Small intestine (tissue), 7 donors: ENCODE data around the gene VAV3. TPM values are rescaled to one million over a fixed set of nuclear protein-coding genes. Genes with fewer than 3 reads are reported as not detected.

Experiments used
- DNase-seq, 2 donors: peaks; one replicate each; pipeline versions ENCODE4 v3.0.0 to v3.0.0-alpha.2; 2013
- FAIRE-seq: peaks from 2 replicates; lab custom pipeline; 2012; peaks lifted over from hg19 to GRCh38; lab: Jason Lieb, UNC
- H3K27ac ChIP-seq, 3 donors: one replicate each; pipeline ENCODE4 v1.5.1; 2013; ENCODE audit warnings: low read length in 2 of 3, mild to moderate bottlenecking in 2 of 3, control low read depth in 1 of 3, inconsistent platforms in 1 of 3, low read depth in 1 of 3, moderate library complexity in 1 of 3
- H3K27me3 ChIP-seq, 3 donors: one replicate each; pipeline ENCODE4 v1.6.1; 2013; ENCODE audit warnings: low read length in 3 of 3, inconsistent platforms in 1 of 3; ENCODE audit not compliant: control insufficient read depth in 3 of 3, insufficient read depth in 3 of 3
- H3K36me3 ChIP-seq, 3 donors: one replicate each; pipeline ENCODE4 v1.6.1; 2013; ENCODE audit warnings: low read length in 3 of 3, inconsistent platforms in 1 of 3, low read depth in 1 of 3, mild to moderate bottlenecking in 1 of 3, moderate library complexity in 1 of 3; ENCODE audit not compliant: control insufficient read depth in 3 of 3, insufficient read depth in 2 of 3
- H3K4me1 ChIP-seq, 3 donors: one replicate each; pipeline ENCODE4 v1.6.1; 2013; ENCODE audit warnings: low read length in 2 of 3, inconsistent platforms in 1 of 3, low read depth in 1 of 3, mild to moderate bottlenecking in 1 of 3, moderate library complexity in 1 of 3; ENCODE audit not compliant: control insufficient read depth in 3 of 3, insufficient read depth in 2 of 3
- H3K4me3 ChIP-seq, 3 donors: one replicate each; pipeline ENCODE4 v1.5.1; 2013; ENCODE audit warnings: low read length in 3 of 3, control low read depth in 1 of 3, inconsistent platforms in 1 of 3, low read depth in 1 of 3, mild to moderate bottlenecking in 1 of 3, moderate library complexity in 1 of 3
- H3K9me3 ChIP-seq, 2 donors: one replicate each; pipeline ENCODE4 v1.6.1; 2013; ENCODE audit warnings: low read depth in 1 of 2, low read length in 1 of 2; ENCODE audit not compliant: control insufficient read depth in 2 of 2, insufficient read depth in 1 of 2
- WGBS, 3 donors: extraction: QIAGEN DNeasy Blood & Tissue Kit; methylation state at CpG; one replicate each; pipeline ENCODE4 v1.1.7; 2013; 5-methylcytosine and 5-hydroxymethylcytosine counted together
- polyA plus RNA-seq, 4 donors: library from polyadenylated mRNA; stranded (reverse) in 3 of 4; unstranded in 1 of 4; fragments of 200-250 nt in 3 of 4; fragments of 120-200 nt in 1 of 4; gene quantifications; one replicate each; pipeline versions ENCODE4 v1.2.1 to v1.2.3, GENCODE V29; 2013
- donor health status: healthy with polysubstance abuse.
- donor health status: control.
- donor health status: control.
- donor health status: Bipolar disorder and iron deficiency.
- donor health status: healthy.

The VAV3 gene
- polyA plus RNA-seq, 4 donors = 5.4 to 50.2 (median 11.2) TPM

DNA sequence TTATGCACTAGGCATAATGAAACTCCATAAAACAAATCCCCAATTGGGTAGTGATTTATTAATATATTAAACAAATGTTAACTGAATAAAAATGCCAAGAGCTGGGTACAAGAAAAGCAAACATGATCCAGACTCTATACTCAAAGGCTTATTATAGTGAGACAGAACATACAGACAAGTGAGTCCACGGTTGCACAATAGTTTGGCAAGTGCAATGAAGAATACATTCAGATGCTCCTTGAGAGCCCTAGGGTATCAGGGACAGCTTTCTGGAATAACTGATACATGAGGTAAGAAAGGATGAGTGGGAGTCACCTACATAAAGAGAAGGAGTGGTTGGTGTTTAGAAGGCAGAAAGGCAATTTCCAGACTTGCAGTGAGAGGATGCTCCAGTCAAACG lies 85.1 kb downstream of the VAV3 start:
- no peak for DNase-seq
- Histone ChIP-seq H3K27ac (no peak overlapping the region), H3K27me3 (no peaks in the 10 kb centered on the region), H3K4me3 (no peak overlapping the region), H3K4me1 (peaks cover 0 to 4% (median 3%) of the 10 kb centered on the region in 3 donors), H3K36me3 (no peaks in the 10 kb centered on the region), H3K9me3 (no peaks in the 10 kb centered on the region)
- FAIRE-seq = no peak
- 60 to 82% (median 69%) methylated on average over 2 of the region's 2 CpGs for WGBS, 3 donors

DNA sequence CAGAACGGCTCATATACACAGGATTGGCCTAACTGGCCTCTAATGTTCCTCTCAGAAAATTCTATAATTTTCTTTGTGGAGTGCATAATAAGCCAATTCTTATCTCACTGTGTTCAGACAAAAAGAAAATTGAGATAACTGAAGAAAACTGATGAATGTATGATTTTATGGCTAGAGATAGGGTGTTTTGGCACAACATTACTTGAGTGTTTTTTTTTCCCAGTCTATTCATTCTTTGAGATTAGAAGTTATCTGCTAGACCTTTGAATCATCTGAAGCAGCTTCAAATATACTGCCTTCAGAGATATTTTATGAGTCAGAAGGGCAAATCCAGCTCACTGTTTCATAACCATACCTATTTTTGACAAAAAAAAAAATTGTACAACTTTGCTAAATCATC lies 85.6 kb downstream of the VAV3 start:
- Histone ChIP-seq H3K36me3 (no peaks in the 10 kb centered on the region), H3K27me3 (no peaks in the 10 kb centered on the region), H3K9me3 (no peaks in the 10 kb centered on the region), H3K4me3 (no peak overlapping the region), H3K27ac (no peak overlapping the region), H3K4me1 (peaks cover 0 to 4% (median 3%) of the 10 kb centered on the region in 3 donors)
- no peak for FAIRE-seq
- 16 to 51% (median 28%) methylated on average over 1 of the region's 1 CpG for WGBS, 3 donors
- DNase-seq = peak; percentile 58 to 59

DNA sequence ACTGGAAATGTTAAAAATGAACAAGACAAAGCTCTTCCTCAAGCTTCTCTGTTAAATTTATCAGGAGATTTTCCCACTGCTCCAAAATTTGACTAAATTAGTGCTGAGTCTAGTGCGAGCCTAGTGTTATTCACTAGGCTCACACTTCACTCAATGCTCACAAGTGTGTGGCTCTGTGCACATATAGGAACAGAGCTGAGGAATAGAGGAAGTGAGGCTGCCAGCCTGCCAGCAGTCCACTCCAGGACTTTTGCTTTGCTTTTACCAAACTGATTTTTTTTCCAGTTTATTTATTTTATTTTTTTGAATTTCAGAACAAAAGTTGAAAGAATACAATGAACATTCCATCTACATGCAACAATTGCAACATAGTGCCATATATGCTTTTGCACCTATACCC lies 87.2 kb downstream of the VAV3 start:
- Histone ChIP-seq H3K4me3 (no peak overlapping the region), H3K27me3 (no peaks in the 10 kb centered on the region), H3K36me3 (no peaks in the 10 kb centered on the region), H3K4me1 (peaks cover 0 to 4% (median 3%) of the 10 kb centered on the region in 3 donors), H3K9me3 (no peaks in the 10 kb centered on the region), H3K27ac (no peak overlapping the region)
- 75 to 86% (median 83%) methylated on average over 1 of the region's 1 CpG for whole genome bisulfite sequencing, 3 donors
- FAIRE-seq (no peak), DNase-seq (no peak)

DNA sequence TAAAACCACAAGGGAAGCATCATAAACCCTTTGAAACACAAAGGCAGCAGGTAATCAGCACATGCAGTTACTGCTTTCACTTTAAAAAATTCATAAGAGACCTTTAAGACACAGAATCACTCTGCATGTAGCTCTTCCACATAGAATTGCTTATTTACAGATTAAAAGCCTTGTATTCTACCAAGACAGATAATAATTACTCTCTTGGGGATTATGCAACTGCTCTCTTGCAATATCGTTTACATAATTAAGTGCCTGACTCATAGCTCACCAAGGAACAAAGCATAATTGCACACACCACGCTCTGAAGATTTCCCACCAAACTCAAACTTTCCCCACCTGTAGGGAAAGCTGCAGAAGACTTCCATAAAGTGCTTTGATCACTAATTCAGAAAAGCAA lies 87.9 kb downstream of the VAV3 start:
- Histone ChIP-seq H3K9me3 (no peaks in the 10 kb centered on the region), H3K4me1 (peaks cover 0 to 4% (median 3%) of the 10 kb centered on the region in 3 donors), H3K36me3 (no peaks in the 10 kb centered on the region), H3K4me3 (no peak overlapping the region), H3K27ac (no peak overlapping the region), H3K27me3 (no peaks in the 10 kb centered on the region)
- DNase-seq = peak in 1 of 2 donors; percentile 70
- no peak for FAIRE-seq
- 7 to 28% (median 12%) methylated on average over 2 of the region's 2 CpGs for WGBS, 3 donors

DNA sequence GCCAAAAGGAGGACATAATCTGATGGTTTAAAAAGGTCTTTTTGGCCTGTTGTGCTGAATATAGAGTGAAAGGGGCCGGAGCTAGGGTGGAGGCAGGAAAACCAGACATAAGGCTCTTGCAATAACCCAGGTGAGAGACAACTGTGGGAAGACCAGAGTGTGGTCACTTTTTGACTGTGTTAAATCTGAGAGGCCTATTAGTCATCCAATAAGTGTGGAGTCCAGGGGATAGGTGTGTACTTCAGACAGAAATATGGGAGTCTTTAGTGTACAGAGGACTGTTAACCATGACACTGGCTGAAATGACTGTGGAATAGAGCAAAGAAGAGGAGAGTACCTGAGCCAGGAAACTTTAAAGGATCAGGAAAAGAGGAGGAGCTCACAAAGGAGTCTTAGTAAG lies 89.3 kb downstream of the VAV3 start:
- WGBS, 3 donors = 90 to 100% (median 96%) methylated on average over 1 of the region's 1 CpG

DNA sequence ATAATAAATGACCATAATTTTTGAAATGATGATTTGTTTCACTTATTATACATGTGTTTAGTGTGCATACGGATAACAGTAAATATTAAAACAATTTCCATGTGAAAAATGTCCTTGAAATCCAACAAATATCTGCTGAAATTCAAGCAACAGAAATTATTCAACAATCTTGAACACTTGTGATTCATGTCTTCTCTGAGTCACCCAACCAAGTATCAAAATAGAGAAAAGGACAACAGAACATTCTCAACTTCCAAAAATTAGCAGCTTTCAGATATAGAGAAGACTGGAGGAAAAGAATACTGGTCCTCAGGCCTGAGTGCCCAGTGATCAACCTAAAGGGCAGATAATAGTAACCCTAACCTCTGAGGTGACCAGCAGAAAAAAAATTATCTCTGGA lies 90.8 kb downstream of the VAV3 start:
- Histone ChIP-seq H3K36me3 (no peaks in the 10 kb centered on the region), H3K9me3 (no peaks in the 10 kb centered on the region), H3K4me3 (no peak overlapping the region), H3K27ac (no peak overlapping the region), H3K27me3 (no peaks in the 10 kb centered on the region), H3K4me1 (no peaks in the 10 kb centered on the region)
- FAIRE-seq (no peak), DNase-seq (no peak)
- WGBS, 3 donors = 74 to 91% (median 83%) methylated on average over 1 of the region's 1 CpG

More for the DNA sequence above, 89.3 kb downstream of the VAV3 start:
- no peak overlapping the region for H3K27ac ChIP-seq
- peaks cover 0 to 4% (median 3%) of the 10 kb centered on the region in 3 donors for H3K4me1 ChIP-seq
- DNase-seq = no peak
- no peak overlapping the region for H3K4me3 ChIP-seq
- H3K9me3 ChIP-seq = no peaks in the 10 kb centered on the region
- H3K36me3 ChIP-seq = no peaks in the 10 kb centered on the region
- H3K27me3 ChIP-seq = no peaks in the 10 kb centered on the region
- FAIRE-seq = no peak

DNA sequence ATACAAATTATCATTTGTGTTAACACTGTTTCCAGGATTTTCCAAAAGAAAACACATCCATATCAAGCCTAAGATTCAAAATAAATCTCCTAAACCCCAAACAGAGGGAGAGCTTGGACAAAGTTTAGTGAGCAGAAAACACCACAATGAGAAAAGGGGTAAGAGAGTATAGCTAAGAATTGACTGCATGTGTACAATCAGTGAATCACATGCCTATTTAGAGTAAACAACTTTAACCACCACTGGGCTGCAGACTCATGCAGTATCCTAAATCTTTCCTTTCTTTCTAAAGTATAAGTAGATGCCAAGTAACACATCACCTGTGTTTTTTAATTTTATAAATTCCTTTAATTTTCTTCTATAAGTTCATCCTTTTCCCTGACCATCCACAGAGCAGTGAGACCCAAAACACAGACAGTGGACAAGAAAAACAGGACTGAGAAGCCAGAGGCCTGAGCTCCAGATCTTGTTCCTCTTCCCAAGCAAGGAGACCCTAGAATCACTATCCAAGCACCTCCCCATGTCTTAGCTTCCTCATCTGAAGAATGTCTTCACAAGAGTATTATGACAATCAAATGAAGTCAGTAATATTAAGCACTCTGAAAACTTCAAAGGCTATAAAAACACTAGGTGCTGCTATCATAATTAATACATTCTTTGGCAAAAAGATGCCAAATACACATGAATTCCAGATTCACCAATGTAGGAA lies 93.1 kb downstream of the VAV3 start:
- H3K27me3 ChIP-seq = no peaks in the 10 kb centered on the region
- FAIRE-seq (no peak), DNase-seq (no peak)
- H3K36me3 ChIP-seq = no peaks in the 10 kb centered on the region
- H3K9me3 ChIP-seq = no peaks in the 10 kb centered on the region
- no peaks in the 10 kb centered on the region for H3K4me1 ChIP-seq
- no peak overlapping the region for H3K27ac ChIP-seq
- H3K4me3 ChIP-seq = no peak overlapping the region

DNA sequence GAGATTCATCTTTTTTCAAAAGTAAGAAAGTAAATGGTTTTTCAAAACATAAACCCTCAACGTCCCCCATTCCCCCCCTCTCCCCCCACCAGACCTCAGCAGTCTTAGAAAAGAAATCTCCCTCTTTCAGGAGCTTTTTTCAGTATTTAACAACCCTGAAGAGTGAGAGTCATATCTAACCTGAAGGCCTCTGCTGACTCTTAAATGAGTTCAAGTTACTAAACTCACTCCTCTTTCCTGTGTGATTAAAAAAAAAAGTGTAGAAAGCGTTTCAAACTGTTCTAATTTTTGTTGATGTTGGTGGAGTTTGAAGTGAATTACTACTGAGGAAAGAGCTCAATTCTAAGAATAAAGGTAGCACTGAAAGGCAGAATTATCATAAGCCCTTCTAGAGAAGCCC lies 93.7 kb downstream of the VAV3 start:
- WGBS, 3 donors = 24 to 32% (median 26%) methylated on average over 2 of the region's 2 CpGs
- Histone ChIP-seq H3K27me3 (no peaks in the 10 kb centered on the region), H3K27ac (no peak overlapping the region), H3K9me3 (no peaks in the 10 kb centered on the region), H3K4me1 (no peaks in the 10 kb centered on the region), H3K36me3 (no peaks in the 10 kb centered on the region), H3K4me3 (no peak overlapping the region)
- DNase-seq (no peak), FAIRE-seq (no peak)

DNA sequence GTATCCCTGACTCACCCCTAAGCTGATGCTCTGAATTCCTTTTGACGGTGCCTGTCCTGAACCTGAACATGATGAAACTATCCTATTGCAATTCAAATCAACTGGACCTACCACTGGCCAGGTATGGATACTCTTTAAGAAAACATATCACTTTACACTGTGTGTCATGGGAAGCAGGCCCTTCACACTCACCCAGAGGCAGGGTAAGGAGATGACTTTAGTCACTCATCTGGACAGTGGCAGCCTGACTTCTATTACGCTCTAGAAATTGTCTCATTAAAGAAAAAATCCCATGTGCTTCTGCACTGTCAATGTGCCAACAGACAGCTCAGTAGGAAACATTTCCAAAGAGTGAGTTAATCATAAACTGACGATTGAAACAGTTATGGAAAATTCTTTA lies 94.3 kb downstream of the VAV3 start:
- Histone ChIP-seq H3K27ac (no peak overlapping the region), H3K36me3 (no peaks in the 10 kb centered on the region), H3K9me3 (no peaks in the 10 kb centered on the region), H3K27me3 (no peaks in the 10 kb centered on the region), H3K4me1 (no peaks in the 10 kb centered on the region), H3K4me3 (no peak overlapping the region)
- DNase-seq = peak in 1 of 2 donors; percentile 21
- WGBS, 3 donors = 24 to 49% (median 34%) methylated on average over 3 of the region's 3 CpGs
- FAIRE-seq = no peak
